ENCODE results near the gene ATF7. TPM values are rescaled to one million over a fixed set of nuclear protein-coding genes. Genes with fewer than 3 reads are reported as not detected.
A peak's percentile ranks its signal among the peaks of the same experiment; 100 is the strongest.
"Not testable (repeated sequence)": the region's sequence is repeated elsewhere in the genome, so short reads cannot be mapped to it uniquely, and the experiment has no call there.

ATF7 gene
- polyA plus RNA-seq, 3 donors = 37.9 to 49.9 (median 47.4) TPM

DNA sequence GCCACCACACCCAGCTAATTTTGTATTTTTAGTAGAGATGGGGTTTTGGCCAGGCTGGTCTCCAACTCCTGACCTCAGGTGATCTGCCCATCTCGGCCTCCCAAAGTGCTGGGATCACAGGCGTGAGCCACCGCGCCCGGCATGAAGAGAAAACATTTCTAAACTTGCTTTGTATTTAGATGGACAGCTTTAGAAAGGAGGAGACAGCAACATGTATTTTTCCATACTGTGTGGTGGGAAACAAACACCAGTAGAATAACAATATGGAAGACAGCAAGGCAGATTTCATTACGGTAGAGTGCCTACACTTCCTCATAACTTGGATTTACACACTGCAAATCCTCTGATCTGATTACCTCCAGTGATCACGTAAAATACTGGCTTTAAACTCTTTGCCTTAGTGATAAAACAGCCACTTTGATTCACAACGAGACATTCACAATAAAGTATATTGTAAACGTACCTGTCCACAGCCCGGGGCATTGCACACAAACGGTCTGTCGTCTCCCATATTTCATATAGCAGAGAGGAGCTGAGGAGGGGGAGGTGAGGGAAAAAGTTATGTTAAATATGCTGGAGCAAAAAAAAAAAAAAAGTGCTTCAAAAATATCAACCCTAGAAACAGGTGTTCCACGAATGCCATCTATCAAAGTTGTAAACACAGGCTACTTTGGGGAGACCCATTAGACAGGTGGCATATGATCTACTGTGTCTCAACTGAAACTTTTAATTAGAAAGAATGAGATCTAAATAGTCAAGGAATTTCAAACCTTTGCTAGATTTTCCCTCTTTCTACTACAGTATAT lies 25.5 kb downstream of the ATF7 start:
- no peak for DNase-seq

DNA sequence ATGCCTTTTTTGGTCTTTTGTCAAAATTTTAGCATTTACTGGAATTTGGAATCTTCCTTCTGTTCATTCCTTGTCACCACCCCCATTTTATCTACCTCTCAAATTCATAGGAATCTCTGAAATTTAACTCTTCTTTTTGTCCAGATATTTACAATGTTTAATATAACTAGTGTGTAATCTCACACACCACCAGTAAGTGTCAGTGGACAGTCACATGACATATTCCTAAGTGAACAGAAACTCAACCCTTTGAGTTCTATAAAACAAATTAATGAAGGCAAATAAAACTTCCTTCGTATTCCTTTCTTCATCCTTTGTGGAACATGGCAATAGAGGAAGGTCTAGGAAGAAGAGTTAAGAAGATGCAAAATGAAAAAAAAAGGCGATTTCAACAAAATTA lies 26.6 kb downstream of the ATF7 start:
- DNase-seq = no peak

DNA sequence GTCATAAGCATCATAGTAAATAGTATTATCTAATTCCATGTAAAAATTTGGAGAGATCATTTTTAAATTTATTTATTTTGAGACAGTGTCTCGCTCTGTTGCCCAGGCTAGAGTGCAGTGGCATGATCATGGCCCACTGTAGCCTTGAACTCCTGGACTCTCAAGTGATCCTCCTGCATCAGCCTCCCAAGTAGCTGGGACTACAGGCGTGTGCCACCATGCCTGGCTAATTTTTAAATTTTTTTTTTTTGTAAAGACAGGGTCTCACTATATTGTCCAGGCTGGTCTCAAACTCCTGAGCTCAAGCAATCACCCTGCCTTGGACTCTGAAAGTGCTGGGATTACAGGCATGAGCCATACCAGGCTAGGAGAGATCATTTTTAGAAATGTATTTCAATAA lies 27.2 kb downstream of the ATF7 start:
- not testable (repeated sequence) for DNase-seq

DNA sequence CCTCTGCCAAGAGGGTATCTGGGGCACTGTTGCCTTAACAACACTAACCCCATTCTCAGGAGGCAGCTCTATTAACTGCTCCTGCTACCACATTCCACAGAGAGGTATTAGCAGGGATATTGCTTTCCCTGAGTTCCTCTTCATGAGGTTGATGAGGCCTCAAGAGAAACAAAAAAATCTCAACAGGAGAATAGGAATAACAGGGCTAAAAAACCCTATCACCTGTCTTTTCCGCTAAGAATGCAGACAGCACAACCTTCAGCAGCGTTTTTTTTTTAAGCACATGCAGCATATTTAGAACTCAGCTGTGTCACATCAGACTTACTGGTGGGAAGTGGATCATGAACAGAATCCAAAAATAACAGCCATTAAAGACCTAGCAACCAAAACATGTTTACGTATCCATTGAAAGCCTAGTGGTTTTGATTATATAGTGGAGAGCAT lies 29.2 kb downstream of the ATF7 start:
- peak; percentile 83 for DNase-seq

DNA sequence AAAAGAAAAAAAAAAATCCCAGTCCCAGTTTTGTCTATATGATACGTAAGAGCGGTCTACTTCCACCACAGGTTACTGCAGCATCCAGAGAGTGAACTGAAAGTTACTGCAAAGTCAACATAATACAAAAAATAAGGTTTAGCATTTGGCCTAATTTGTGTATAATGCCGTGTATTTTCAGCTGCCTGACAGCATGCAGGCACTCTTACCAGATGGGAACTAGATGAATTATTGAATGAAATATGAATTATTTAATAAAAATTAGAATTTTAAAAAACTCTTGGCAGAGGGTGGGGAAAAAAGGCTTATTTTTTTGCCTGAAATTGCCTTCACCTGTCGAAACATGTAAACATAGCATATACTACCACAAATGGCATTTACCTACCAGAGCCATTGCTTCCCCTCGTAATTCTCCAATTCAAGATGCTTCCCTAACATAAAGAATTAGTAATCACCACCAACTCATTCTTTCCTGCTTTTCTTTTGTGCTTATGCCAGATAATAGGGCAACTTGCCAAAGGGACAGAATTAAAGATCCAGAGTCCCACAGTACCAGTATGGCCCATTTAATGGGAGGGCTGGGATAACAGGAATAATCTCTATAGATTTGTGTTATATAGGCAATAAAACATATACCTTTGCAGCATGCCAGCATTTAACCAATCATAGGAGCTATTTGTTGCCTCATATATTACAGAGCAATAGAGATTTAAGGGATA lies 31.1 kb downstream of the ATF7 start:
- no peak for DNase-seq

DNA sequence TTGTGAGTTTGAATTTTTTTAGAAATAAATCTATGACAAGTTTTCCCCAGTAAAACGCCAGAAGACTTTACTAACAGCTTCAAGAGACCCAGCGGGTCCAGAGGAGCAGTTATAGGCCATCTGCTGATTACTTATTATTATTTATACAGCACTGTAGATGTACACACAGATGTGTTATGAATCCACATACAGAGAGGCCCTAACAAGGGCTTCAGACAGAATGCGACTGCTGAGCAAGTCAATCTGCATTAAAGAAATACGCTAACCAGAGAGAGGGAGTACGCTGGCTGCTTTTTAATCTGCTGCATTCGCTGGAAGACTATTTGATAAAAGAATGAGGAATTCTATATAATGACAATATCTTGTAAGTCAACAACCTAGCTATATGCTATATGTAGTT lies 32.5 kb downstream of the ATF7 start:
- peak; percentile 26 for DNase-seq

DNA sequence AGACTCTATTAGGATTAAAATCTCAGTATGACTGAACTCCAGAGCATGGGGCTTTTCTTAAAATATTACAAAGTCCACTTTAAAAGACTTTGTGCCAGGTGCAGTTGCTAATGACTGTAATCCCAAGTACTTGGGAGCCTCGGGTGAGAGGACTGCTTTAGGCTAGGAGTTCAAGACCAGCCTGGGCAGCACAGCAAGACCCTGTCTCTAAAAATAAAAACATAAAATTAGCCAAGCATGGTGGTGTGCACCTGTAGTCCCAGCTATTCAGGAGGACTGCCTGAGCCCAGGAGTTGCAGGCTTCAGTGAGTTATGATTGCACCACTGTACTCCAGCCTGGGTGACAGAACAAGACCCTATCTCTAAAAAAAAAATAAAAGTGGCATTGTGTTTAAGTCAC lies 33.2 kb downstream of the ATF7 start:
- DNase-seq = no peak

DNA sequence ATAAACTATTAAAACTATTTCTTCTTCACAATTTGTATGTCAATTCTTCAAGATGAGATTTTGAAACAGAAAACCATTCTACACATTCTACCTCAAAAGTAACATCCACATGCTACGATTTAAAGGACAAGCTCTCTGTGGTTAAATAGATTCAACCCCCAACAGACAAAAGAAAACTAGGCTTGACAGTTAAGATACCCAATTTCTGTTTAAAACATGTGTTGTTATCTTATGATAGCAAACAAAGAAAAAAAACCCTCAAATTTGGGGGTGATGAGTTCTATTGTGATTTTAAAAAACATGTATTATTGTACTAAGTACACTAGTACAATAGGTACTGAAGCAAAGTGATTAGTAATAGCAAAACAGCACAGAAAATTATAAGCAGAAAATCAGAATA lies 33.8 kb downstream of the ATF7 start:
- DNase-seq = no peak

DNA sequence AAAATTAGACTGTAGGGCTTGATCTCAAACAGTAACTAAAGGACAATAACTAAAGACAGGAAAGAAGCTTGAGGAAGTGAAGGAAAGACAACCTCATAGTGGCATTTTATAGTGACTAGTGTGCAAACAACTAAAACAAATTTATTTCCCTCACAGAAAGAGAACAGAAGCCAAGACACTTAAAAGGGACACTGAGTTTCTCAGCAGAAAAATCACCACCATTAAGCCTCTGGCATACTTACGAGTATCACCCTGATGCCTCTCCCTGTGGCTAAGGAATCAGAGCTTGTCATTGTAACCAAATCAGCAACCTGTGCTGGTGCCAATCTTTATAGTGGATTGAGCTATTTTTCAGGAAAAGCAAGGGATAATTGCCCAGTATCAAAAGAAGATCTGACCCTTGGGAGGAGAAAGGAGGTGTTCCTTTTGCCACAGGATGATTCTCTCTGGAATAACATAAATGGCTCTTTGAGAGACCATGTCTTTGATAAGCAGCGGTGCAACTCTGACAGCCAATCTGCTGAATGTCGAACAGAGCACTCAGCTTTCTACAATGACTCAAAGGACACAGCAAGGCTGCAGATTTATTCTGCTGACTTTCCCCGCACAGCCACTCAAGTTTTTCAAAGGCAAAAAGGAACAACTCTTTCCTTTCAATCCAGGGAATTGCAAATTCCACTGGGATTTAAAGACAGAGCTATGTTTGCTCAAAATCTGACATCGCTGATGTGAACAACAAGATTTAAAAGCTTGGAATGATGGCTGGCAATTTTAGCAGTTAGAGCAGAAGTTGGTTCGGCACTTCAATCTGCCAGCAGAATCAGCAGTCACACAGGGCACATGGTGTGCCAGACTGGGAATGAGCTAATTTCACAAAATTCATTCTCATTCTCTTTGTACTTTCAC lies 34.6 kb downstream of the ATF7 start:
- DNase-seq = no peak

DNA sequence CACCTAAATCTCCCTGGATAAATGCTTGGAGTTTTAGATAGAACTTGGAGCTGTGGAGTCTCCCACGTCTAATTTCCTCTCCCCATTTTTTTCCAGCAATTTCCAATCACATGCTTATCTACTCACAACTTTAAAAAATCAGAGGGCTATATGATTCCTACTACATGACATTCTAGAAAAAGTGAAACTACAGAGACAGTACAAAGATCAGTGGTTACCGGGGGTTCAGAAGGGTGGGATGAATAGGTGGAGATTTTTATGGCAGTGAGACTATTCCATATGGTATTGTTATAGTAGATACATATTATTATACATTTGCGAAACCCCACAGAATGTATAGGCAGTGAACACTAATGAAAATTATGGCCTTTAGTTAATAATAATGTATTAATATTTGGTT lies 35.5 kb downstream of the ATF7 start:
- no peak for DNase-seq

DNA sequence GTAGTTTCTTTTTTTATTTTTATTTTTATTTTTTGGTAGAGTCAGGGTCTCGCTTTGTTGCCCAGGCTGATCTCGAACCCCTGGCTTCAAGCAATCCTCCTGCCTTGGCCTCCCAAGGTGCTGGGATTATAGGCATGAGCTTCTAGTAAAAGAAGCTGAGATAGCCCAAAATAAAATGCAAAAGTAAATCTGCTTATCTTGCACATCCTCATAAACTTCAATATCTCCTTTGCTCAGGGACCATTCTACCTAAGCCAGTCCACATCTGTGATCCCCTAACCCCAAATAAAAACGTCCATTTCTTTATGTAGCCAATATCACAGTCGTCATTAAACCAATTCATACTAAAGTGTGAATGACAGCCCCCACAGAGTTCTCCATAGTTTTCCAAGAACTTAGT lies 36.3 kb downstream of the ATF7 start:
- DNase-seq = no peak

DNA sequence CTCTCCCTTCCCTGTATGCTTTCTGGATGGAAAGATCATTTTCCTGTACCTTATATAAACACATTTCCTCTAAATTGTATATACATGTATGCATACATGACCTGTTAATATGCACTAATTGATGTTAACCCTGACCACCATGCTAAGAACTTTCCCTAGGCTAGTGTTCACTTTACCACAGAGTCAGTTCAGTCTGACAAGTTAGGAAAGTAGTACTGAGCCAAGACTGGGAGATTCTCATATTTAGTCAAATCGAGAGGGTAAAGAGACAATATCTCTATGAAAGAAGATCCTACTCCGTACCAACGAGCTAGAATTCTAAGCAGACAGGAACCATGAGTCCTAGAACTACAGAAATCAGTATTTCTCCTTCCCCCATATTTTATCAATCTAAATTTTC lies 36.8 kb downstream of the ATF7 start:
- DNase-seq = no peak

DNA sequence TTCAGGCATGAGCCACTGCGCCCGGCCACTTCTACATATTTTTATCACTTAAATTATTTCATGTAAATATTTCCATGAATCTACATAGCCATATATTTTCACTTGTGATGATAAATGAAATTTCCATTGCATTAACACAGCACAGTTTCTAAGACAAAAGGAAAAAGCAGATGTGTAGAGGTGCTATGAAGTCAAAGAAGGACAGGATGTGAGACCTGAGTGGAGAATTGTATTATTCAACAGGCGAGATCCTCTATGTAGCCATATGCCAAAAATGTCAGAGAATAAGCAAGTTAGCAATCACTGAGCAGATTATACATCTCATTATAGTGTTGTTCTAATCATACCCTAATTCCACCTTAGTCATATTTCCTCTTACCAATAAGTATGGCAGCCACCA lies 38.1 kb downstream of the ATF7 start:
- no peak for DNase-seq

DNA sequence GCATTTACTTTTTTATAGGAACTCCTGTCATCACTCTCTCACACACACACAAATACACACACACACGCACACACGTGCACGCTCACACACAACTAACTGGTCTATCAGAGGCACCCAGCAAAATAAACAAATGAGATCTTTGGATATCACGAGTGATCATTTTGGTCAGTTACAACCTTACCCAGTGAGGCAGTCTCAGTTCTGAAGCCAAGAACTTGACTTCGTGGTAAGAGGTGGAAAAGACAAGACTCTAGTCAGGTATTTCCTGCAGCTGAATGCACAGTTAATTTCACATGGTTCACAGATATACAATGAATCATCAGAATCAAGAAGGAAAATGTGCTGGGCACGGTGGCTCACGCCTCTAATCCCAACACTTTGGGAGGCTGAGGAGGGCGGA lies 39.4 kb downstream of the ATF7 start:
- DNase-seq = no peak

DNA sequence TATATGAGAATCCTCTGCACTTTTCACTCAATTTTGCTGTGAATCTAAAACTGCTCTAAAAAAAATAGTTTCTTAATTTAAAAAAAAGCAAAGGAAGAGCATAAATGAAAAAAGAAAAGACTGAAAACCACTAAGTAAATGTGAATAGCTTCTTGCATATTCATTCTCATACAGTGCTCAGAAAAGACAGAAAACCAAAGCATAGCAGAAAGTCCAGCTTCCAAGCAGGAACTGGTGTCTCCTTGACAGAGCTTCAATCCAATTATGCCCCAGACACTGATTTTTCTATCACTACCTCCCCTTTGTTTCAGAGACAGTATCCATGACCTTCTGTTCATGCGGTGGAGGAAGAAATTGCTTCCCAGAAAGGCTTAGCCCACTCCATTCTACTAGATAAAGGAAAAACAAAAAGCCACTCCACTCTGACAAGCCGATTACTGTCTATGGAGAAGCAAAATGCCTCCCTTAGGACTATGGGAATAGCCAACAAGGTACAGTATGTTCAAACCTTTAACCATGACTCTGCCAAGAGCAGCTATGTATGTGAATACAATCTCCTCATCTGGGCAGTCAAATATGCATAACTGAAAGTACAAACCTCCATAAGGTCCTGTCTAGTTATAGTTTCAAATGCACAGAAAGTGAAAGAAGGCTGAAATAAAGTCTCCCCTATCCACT lies 40.6 kb downstream of the ATF7 start:
- DNase-seq = no peak

DNA sequence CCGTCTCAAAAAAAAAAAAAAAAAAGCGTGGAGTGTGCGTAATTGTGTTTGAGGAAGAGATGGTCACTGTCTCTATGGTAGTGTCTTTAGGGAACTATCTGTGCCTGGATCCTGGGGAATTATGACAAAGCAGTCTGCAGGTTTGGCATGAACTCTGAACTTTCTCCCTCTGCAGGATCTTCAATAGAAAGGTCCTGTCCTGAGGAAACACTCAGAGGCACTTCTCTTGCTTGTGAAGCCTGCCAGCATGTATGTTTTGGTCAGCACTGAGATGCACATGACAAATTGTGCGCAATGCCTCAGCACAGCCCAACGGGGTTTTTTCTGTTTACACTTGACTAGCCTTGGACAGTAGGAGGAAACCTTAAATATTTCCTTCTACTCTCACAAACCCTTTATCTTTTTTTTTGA lies 46.6 kb downstream of the ATF7 start:
- DNase-seq = no peak

DNA sequence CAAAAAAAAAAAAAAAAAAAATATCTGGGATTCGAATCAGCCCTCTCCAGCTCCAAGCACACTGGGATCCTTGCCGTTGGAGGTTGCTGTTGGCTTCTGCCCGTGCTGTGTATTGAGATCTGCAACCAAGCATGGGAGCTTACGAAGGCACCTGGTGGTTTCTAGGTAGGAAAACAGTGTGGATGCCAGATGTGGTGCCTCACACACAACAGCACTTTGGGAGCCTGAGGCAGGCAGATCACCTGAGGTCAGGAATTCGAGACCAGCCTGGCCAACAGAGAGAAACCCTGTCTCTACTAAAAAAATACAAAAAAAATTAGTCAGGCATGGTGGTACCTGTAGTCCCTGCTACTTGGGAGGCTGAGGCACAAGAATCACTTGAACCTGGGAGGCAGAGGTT lies 47.4 kb downstream of the ATF7 start:
- no peak for DNase-seq

DNA sequence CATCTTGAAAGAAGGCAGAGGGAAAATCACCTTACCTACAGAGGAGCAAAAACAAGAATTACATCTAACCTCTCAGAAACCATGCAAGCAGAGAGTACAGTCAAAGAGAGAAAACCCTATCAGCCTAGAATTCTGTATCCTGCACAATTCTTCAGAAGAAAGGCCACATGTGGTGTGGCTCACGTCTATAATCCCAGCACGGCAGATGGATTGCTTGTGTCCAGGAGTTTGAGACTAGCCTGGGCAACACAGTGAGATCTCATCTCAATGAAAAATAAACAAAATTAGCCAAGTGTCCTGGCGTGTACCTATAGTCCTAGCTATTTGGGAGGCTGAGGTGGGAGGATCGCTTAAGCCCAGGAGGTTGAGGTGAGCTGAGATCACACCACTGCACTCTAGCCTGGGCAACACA lies 48.2 kb downstream of the ATF7 start:
- DNase-seq = no peak

DNA sequence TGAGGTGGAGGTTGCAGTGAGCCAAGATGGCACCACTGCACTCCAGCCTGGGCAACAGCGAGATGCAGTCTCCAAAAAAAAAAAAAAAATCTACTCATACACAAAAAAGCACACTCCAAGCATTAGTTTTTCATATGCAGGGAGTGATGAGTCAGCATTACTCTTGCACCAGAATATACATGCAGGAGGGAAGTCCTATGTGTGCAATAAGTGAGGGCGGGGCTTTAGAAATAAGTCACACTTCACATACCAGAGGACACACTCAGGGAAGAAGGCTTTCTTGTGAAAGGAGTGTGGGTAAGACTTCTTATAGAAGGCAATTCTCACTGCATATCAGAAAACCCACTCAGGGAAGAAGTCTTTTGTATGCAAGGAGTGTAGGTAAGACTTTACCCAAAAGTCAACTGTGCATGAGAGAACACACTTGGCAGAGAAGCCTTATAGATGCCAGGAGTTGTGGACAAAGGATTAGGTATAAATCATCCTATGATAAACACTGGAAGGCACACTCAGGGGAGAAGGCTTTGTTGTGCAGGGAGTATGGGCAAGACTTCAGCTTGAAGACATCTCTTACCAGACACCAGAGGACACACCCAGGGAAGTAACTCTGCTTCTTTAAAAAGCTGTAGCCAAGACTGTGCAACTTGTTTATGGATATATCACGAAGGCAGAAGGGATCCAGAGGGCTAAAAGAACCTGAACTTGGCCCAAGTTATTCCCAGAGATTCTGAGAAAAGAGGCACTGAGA lies 50.5 kb downstream of the ATF7 start:
- no peak for DNase-seq

DNA sequence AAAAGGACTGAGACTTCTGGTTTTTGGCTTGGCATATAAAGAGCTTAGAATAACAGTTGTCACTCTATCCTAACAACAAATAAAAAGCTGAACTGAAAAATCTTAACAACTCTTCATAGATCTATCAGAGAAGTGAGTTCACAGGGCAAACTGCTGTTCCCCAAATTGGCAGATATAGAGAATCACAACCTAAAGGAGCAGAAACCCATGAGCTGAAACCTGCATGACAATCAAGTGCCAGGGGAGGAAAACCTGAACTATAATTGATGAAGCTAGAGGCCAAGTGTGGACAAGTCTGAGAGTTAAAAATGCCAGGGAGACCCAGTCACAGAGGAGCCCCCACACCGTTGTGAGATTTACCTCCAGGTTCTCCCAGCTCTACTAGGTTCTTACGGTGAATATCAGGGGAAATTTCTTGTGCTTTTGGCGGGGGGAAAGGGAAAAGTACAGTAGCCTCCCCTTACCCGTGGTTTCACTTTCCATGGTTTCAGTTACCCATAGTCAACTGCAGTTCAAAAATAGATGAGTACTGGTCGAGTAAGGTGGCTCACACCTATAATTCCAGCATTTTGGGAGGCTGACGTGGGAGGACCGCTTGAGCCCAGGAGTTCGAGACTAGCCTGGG lies 53.9 kb downstream of the ATF7 start:
- DNase-seq = no peak

DNA sequence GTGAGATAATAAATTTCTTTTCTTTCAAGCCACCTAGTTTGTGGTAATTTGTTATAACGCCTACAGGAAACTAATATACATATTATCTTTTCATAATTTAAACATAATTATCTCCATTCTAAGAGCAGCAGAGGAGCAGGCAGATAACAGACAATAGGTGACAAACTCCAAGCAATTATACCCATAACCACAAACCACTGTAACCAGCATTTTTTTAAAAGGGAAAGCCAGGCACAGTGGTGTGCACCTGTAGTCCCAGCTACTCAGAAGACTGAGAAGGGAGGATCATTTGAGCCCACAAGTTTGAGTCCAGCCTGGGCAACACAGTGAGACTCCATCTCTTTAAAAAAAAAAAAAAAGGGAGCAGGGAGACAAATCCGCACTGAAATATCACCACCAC lies 54.9 kb downstream of the ATF7 start:
- no peak for DNase-seq

All from renal pelvis (tissue), 4 donors.